Parathyroid adenoma (tissue), 2 donors: ENCODE measurements around the gene DPYD.

Source experiments
- H2AFZ ChIP-seq: fragments of 300-600 bp; sonication (generic); one replicate; pipeline ENCODE4 v1.7.0; 2017; ENCODE audit warnings: antibody characterized with exemption, mild to moderate bottlenecking
- H3K27ac ChIP-seq: fragments of 300-600 bp; sonication (generic); one replicate; pipeline ENCODE4 v1.7.0; 2017
- H3K27me3 ChIP-seq: fragments of 300-600 bp; sonication (generic); one replicate; pipeline ENCODE4 v1.7.0; 2017; ENCODE audit warnings: low read length; ENCODE audit not compliant: control insufficient read depth, insufficient read depth
- H3K36me3 ChIP-seq: fragments of 300-600 bp; sonication (generic); one replicate; pipeline ENCODE4 v1.7.0; 2017; ENCODE audit warnings: low read length; ENCODE audit not compliant: control insufficient read depth, insufficient read depth
- H3K4me1 ChIP-seq: fragments of 300-600 bp; sonication (generic); one replicate; pipeline ENCODE4 v1.7.0; 2017; ENCODE audit warnings: control low read depth
- H3K4me2 ChIP-seq: fragments of 300-600 bp; sonication (generic); one replicate; pipeline ENCODE4 v1.7.0; 2017; ENCODE audit warnings: low read length
- H3K4me3 ChIP-seq: fragments of 300-600 bp; sonication (generic); one replicate; pipeline ENCODE4 v1.7.0; 2017; ENCODE audit warnings: low read depth, low read length
- H3K79me2 ChIP-seq: fragments of 300-600 bp; sonication (generic); one replicate; pipeline ENCODE4 v1.7.0; 2017; ENCODE audit warnings: control low read depth
- H3K9ac ChIP-seq: fragments of 300-600 bp; sonication (generic); one replicate; pipeline ENCODE4 v1.7.0; 2017; ENCODE audit warnings: mild to moderate bottlenecking
- H3K9me3 ChIP-seq: fragments of 300-600 bp; sonication (generic); one replicate; pipeline ENCODE4 v1.7.0; 2017; ENCODE audit warnings: low read length; ENCODE audit not compliant: control insufficient read depth
- TF ChIP-seq, protein P1 (sequence below): fragments of 300-600 bp; sonication (generic); IDR thresholded peaks from one replicate; pipeline ENCODE4 v1.7.0; 2017; ENCODE audit warnings: antibody characterized with exemption, mild to moderate bottlenecking
- donor health status: primary hyperparathyroidism.

DPYD gene

DNA sequence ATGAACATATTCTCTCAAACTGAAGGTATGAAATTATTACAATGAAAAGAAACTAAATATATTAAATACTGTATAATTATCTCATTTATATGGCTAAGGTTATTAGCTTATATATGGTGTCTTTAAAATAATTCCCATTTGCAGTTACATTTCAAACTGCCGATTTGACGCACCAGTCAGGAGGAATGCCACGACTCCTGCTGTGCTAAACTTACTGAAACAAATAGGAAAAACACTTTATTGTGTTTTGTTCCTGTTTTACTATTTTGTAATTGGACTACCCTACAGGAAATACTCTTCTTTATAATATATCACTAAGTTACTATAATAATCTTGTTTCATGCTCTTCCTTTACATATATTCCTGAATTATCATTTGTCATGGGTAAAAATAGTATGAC is 117.8 kb downstream of the DPYD start:
- Histone ChIP-seq H3K36me3 (no peaks in the 10 kb centered on the region), H3K27me3 (no peaks in the 10 kb centered on the region)
- TF ChIP-seq, protein P1, sequence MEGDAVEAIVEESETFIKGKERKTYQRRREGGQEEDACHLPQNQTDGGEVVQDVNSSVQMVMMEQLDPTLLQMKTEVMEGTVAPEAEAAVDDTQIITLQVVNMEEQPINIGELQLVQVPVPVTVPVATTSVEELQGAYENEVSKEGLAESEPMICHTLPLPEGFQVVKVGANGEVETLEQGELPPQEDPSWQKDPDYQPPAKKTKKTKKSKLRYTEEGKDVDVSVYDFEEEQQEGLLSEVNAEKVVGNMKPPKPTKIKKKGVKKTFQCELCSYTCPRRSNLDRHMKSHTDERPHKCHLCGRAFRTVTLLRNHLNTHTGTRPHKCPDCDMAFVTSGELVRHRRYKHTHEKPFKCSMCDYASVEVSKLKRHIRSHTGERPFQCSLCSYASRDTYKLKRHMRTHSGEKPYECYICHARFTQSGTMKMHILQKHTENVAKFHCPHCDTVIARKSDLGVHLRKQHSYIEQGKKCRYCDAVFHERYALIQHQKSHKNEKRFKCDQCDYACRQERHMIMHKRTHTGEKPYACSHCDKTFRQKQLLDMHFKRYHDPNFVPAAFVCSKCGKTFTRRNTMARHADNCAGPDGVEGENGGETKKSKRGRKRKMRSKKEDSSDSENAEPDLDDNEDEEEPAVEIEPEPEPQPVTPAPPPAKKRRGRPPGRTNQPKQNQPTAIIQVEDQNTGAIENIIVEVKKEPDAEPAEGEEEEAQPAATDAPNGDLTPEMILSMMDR = no peak

DNA sequence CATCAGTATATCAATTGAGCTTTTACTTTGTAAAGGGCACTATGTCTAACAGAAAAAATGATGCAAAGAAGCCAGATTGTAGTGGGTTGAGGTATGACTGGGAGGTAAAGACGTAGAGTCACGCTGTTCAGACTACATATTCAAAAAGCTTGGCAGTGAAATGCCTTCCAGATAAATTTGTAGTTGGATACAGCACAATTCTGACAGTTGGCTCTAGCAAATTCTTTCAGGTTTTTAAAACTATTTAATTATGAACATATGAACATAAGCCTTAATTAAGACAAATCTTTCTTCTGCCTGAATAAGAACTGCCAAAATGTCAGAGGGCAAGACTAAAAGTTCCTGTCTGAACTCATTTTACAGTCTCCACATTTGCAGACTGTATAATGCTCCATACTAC is 118.8 kb downstream of the DPYD start:
- Histone ChIP-seq H3K27ac (no peak overlapping the region), H3K4me2 (no peak overlapping the region), H3K36me3 (no peaks in the 10 kb centered on the region), H3K27me3 (no peaks in the 10 kb centered on the region), H3K4me1 (no peaks in the 10 kb centered on the region), H2AFZ (no peak overlapping the region), H3K9me3 (no peaks in the 10 kb centered on the region), H3K9ac (no peak overlapping the region), H3K79me2 (no peaks in the 10 kb centered on the region), H3K4me3 (no peak overlapping the region)
- TF ChIP-seq, protein P1 = no peak

More for the DNA sequence above, 117.8 kb downstream of the DPYD start:
- H3K27ac ChIP-seq = no peak overlapping the region
- no peaks in the 10 kb centered on the region for H3K79me2 ChIP-seq
- no peak overlapping the region for H3K4me3 ChIP-seq
- H3K9me3 ChIP-seq = no peaks in the 10 kb centered on the region
- H2AFZ ChIP-seq = no peak overlapping the region
- no peak overlapping the region for H3K4me2 ChIP-seq
- H3K9ac ChIP-seq = no peak overlapping the region
- no peaks in the 10 kb centered on the region for H3K4me1 ChIP-seq

DNA sequence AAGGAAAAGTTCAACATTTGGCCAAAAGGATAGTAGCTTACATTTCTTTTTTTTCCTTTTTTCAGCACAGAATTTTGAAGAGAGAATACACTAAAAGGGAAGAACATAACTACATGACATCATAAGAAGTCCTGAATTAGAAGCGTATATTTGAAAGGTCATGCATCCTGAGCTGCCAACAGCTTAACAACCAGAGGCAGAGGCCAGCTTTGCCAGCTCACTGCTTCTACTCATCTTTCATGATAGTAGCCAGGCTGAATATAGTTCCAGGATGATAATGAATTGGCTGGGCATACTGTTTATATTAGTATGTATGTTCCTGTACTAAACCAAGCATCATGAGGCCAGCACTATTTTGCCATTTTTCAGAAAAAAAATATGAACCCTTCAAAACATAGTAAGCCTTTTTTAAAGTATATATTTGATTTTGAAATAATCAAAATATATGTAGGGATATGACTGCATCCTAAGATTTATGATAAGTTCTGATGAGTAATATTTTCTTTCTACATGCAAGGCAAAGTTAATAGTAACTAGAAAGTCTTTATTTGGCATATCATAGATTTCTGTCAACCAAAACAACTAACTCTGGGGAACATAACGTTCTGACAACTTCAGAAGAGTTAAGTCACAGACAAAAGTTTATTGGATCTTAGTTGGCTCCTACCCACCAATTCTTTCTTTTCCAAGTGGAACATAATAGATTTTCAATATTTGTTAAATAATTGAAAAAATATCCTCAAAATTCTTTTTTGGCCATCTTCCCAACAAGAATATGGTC is 123.2 kb downstream of the DPYD start:
- H3K4me1 ChIP-seq = no peaks in the 10 kb centered on the region

DNA sequence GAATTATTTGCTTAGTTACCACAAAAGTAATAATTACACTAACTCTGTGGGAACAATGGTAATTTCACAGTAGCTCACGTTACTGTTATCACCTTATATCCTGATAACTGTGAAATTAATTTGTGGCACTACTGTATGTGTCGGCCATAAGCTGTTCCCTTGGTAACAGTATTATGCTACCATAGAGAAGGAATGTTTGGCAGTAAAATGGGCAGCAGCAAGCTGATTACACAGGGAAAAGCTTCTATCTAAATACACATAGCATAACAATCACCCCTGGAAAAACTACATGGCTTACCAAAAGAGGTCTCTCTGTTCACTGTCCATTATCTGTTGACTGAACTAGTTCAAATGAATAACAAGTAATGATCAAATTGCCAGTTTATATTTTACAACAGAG is 124.1 kb downstream of the DPYD start:
- H3K9me3 ChIP-seq = no peaks in the 10 kb centered on the region
- no peak overlapping the region for H2AFZ ChIP-seq
- H3K4me1 ChIP-seq = no peaks in the 10 kb centered on the region
- TF ChIP-seq, protein P1 = no peak
- no peaks in the 10 kb centered on the region for H3K27me3 ChIP-seq
- H3K4me2 ChIP-seq = no peak overlapping the region
- no peak overlapping the region for H3K27ac ChIP-seq
- H3K79me2 ChIP-seq = no peaks in the 10 kb centered on the region
- no peak overlapping the region for H3K4me3 ChIP-seq
- H3K9ac ChIP-seq = no peak overlapping the region
- no peaks in the 10 kb centered on the region for H3K36me3 ChIP-seq

More for the DNA sequence above, 123.2 kb downstream of the DPYD start:
- H3K27ac ChIP-seq = no peak overlapping the region
- no peaks in the 10 kb centered on the region for H3K36me3 ChIP-seq
- no peak overlapping the region for H3K9ac ChIP-seq
- no peak overlapping the region for H3K4me3 ChIP-seq
- TF ChIP-seq, protein P1 = no peak
- no peak overlapping the region for H3K4me2 ChIP-seq
- no peak overlapping the region for H2AFZ ChIP-seq
- H3K79me2 ChIP-seq = no peaks in the 10 kb centered on the region
- no peaks in the 10 kb centered on the region for H3K27me3 ChIP-seq
- no peaks in the 10 kb centered on the region for H3K9me3 ChIP-seq

DNA sequence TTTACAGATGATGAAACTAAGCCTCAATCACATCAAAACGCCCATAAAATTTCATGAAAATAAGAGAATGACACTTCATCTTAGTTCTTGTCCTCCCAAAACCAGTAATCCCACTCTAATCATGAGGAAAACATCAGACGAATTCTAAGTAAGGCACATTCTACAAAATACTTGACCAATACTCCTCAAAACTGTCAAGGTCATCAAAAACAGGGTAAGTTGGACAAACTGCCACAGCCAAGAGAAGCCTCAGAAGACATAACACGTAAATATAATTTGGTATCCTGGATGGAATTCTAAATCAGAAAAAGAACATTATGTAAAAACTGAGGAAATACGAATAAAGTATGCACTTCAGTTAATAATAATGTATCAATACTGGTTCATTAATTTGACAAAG is 128.2 kb downstream of the DPYD start:
- Histone ChIP-seq H3K4me1 (no peaks in the 10 kb centered on the region), H2AFZ (no peak overlapping the region), H3K36me3 (no peaks in the 10 kb centered on the region), H3K4me2 (no peak overlapping the region), H3K9ac (no peak overlapping the region), H3K27me3 (no peaks in the 10 kb centered on the region), H3K27ac (no peak overlapping the region), H3K4me3 (no peak overlapping the region), H3K9me3 (no peaks in the 10 kb centered on the region), H3K79me2 (no peaks in the 10 kb centered on the region)
- TF ChIP-seq, protein P1 = no peak
